Measurements from ENCODE around the gene ABCF2. TPM values are rescaled to one million over a fixed set of nuclear protein-coding genes. Genes with fewer than 3 reads are reported as not detected.

ABCF2 gene
- total RNA-seq, 1 experiment from 2014 or later = 63.7 TPM

- CTCF ChIA-PET = no interaction called here
These were observed 37.6 kb upstream of the ABCF2 start for GRCh38 chr7:151264615-151265014.

More at GRCh38 chr7:151264615-151265014, 37.6 kb upstream of the ABCF2 start:
- BruUV-seq (replicated peaks) = no TSS peak
- Histone ChIP-seq H3K9ac (ENCODE audit: low read length) (no peak overlapping the region), H3K4me2 (ENCODE audit: low read length) (no peak overlapping the region), H4K20me1 (ENCODE audit: insufficient read depth) (no peaks in the 10 kb centered on the region), H3K79me2 (ENCODE audit: insufficient read depth, low read length) (no peaks in the 10 kb centered on the region), H3K9me2 (ENCODE audit: insufficient read depth) (no peaks in the 10 kb centered on the region), H3K4me1 (ENCODE audit: control insufficient read depth in 1 of 2, insufficient read depth in 2 of 2, low read length in 2 of 2) (no peaks in the 10 kb centered on the region), H3K9me3 (ENCODE audit: control insufficient read depth in 1 of 2, insufficient read depth in 1 of 2, low read depth in 1 of 2, low read length in 2 of 2) (no peaks in the 10 kb centered on the region), H3K27me3 (ENCODE audit: insufficient read depth, low read length) (no peaks in the 10 kb centered on the region), H3K27ac (ENCODE audit: low read depth, low read length) (no peak overlapping the region), H2AFZ (ENCODE audit: low read depth, low read length, poor library complexity, severe bottlenecking) (no peak overlapping the region), H3K4me3 (replicated peaks in 1 of 2; ENCODE audit: low read depth in 1 of 2, low read length in 2 of 2) (no peak overlapping the region), H3K36me3 (ENCODE audit: control insufficient read depth in 1 of 2, insufficient read depth in 2 of 2, low read length in 2 of 2) (no peaks in the 10 kb centered on the region)
- intact Hi-C loops (cut with micrococcal nuclease) = no loop called here
- TF ChIP-seq CEBPB (IDR thresholded peaks at IDR 0.05; ENCODE audit: low read depth) (no peak), REST (IDR thresholded peaks at IDR 0.05; ENCODE audit: low read depth) (no peak), JUND (IDR thresholded peaks at IDR 0.05) (no peak), EGR1 (IDR thresholded peaks at IDR 0.05; ENCODE audit: low read depth) (no peak), EZH2 (IDR thresholded peaks at IDR 0.05) (no peak), CBX3 (IDR thresholded peaks at IDR 0.05; ENCODE audit: low read depth) (no peak), FOSL1 (IDR thresholded peaks at IDR 0.05; ENCODE audit: low read depth) (no peak), SRF (IDR thresholded peaks at IDR 0.05; ENCODE audit: low read depth) (no peak), ELF1 (IDR thresholded peaks at IDR 0.05; ENCODE audit: borderline replicate concordance, low read depth) (no peak), YY1 (IDR thresholded peaks at IDR 0.05; ENCODE audit: extremely low read depth, insufficient replicate concordance, low read depth, low read length) (no peak), TCF7L2 (IDR thresholded peaks at IDR 0.05; ENCODE audit: borderline replicate concordance, extremely low read depth, insufficient read depth, insufficient read length) (no peak), POLR2AphosphoS5 (IDR thresholded peaks at IDR 0.05; ENCODE audit: low read depth, low read length) (no peak), ZNF274 (IDR thresholded peaks at IDR 0.05; ENCODE audit: low read depth, low read length) (no peak), EZH2phosphoT487 (IDR thresholded peaks at IDR 0.05; ENCODE audit: borderline replicate concordance) (no peak), ZBTB33 (IDR thresholded peaks at IDR 0.05; ENCODE audit: extremely low read depth, insufficient replicate concordance, low read length) (no peak), POLR2A (IDR thresholded peaks at IDR 0.05; ENCODE audit: borderline replicate concordance, extremely low read depth, insufficient read depth, insufficient read length) (no peak), ATF3 (IDR thresholded peaks at IDR 0.05) (no peak), CTCF (IDR thresholded peaks at IDR 0.05 in 2 of 3, conservative IDR thresholded peaks at IDR 0.05 in 1 of 3; ENCODE audit: borderline replicate concordance in 1 of 3, insufficient read depth in 1 of 3, low read depth in 2 of 3, low read length in 2 of 3) (no peak), ZFX (IDR thresholded peaks at IDR 0.05) (no peak)
- ChIA-PET RAD21 (ENCODE audit: low non-redundant PET in 1 of 2, low total read pairs in 2 of 2, uncharacterized antibody in 2 of 2, unreplicated experiment in 2 of 2) (no interaction called here), POLR2A (no interaction called here)
- no peak for ATAC-seq
- DNase-seq (ENCODE audit: low read depth, low spot score) = no peak
